ENCODE data around the gene GATA1.

GATA1 gene

GRCh38 chrX:48826135-48826875 lies 39.9 kb downstream of the GATA1 start, which contains the start of gene ERAS:
Gene ERAS, plus strand, starts transcription at chrX:48826513. Its CDS starts 2,611 bp downstream, at chrX:48829124.
- Histone ChIP-seq H3K27me3 (ENCODE audit: control insufficient read depth in 2 of 2, insufficient read depth in 2 of 2, low read length in 2 of 2) (peaks cover under 1 to 8% of the 10 kb centered on the region in 2 donors), H3K9ac (ENCODE audit: low read depth in 1 of 2, low read length in 2 of 2) (no peak within 1 kb of the TSS), H3K27ac (ENCODE audit: low read depth in 2 of 2, low read length in 2 of 2) (no peak within 1 kb of the TSS), H3K4me1 (ENCODE audit: control insufficient read depth in 2 of 2, insufficient read depth in 2 of 2, low read length in 2 of 2) (no peaks in the 10 kb centered on the region), H3K36me3 (ENCODE audit: control insufficient read depth in 2 of 2, insufficient read depth in 2 of 2, low read length in 2 of 2) (peaks cover 7 to 8% of the 10 kb centered on the region in 2 donors), H3K4me3 (ENCODE audit: low read length in 2 of 2) (no peak within 1 kb of the TSS), H3K9me3 (ENCODE audit: control insufficient read depth in 2 of 2, low read length in 2 of 2) (peaks cover 0 to 6% of the 10 kb centered on the region in 2 donors)

DNA sequence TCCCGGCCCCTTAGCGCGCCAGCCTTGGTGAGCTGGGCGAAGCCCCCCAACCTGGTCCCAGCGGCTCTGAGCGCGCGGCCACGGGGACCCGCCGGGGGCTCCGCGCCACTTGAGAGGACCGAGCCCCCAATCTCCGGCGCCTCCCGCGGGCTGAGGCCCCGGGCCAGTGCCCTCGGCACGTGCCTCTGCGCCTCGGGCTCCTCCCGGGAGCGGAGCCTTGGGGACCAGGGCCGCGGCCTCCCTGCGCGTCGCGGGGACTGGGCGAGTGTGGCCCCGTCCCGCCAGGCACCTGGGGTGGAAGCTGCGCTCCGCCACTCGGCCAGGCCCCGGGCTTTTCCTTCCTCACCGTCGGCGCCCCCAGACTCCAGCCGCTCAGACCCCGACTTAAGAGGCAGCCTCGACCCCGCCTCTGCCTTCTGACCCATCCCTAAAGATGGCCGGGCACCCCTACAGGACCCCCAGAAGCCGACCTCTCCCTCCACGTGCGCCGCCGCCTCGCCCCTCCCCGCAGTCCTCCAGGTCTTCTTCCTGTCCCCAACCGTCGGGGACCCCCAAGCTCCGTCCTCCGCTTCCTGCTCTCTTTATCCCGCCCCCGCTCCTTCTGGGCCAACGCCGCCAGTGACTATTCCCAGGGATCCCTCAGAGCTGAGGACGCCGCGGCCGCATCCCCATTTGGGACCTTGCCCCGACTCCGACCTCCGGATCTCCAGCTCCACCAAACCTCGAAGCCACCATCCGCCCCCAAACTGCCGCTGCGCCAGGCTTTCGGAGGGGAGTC lies 40.7 kb downstream of the GATA1 start:
- Histone ChIP-seq H3K36me3 (ENCODE audit: control insufficient read depth in 2 of 2, insufficient read depth in 2 of 2, low read length in 2 of 2) (peaks cover 6 to 7% of the 10 kb centered on the region in 2 donors), H3K9me3 (ENCODE audit: control insufficient read depth in 2 of 2, low read length in 2 of 2) (peaks cover 0 to 6% of the 10 kb centered on the region in 2 donors), H3K27me3 (ENCODE audit: control insufficient read depth in 2 of 2, insufficient read depth in 2 of 2, low read length in 2 of 2) (peaks cover 4 to 11% of the 10 kb centered on the region in 2 donors), H3K4me1 (ENCODE audit: control insufficient read depth in 2 of 2, insufficient read depth in 2 of 2, low read length in 2 of 2) (no peaks in the 10 kb centered on the region), H3K4me3 (ENCODE audit: low read length in 2 of 2) (no peak overlapping the region), H3K9ac (ENCODE audit: low read depth in 1 of 2, low read length in 2 of 2) (no peak overlapping the region), H3K27ac (ENCODE audit: low read depth in 2 of 2, low read length in 2 of 2) (no peak overlapping the region)

- Histone ChIP-seq H3K27me3 (ENCODE audit: control insufficient read depth in 2 of 2, insufficient read depth in 2 of 2, low read length in 2 of 2) (peaks cover 4 to 13% of the 10 kb centered on the region in 2 donors), H3K9ac (ENCODE audit: low read depth in 1 of 2, low read length in 2 of 2) (no peak overlapping the region), H3K4me1 (ENCODE audit: control insufficient read depth in 2 of 2, insufficient read depth in 2 of 2, low read length in 2 of 2) (no peaks in the 10 kb centered on the region), H3K9me3 (ENCODE audit: control insufficient read depth in 2 of 2, low read length in 2 of 2) (peaks cover 0 to 6% of the 10 kb centered on the region in 2 donors), H3K36me3 (ENCODE audit: control insufficient read depth in 2 of 2, insufficient read depth in 2 of 2, low read length in 2 of 2) (peaks cover 4 to 5% of the 10 kb centered on the region in 2 donors), H3K4me3 (ENCODE audit: low read length in 2 of 2) (no peak overlapping the region), H3K27ac (ENCODE audit: low read depth in 2 of 2, low read length in 2 of 2) (no peak overlapping the region)
These were observed 41.2 kb downstream of the GATA1 start for GRCh38 chrX:48827654-48827968.

DNA sequence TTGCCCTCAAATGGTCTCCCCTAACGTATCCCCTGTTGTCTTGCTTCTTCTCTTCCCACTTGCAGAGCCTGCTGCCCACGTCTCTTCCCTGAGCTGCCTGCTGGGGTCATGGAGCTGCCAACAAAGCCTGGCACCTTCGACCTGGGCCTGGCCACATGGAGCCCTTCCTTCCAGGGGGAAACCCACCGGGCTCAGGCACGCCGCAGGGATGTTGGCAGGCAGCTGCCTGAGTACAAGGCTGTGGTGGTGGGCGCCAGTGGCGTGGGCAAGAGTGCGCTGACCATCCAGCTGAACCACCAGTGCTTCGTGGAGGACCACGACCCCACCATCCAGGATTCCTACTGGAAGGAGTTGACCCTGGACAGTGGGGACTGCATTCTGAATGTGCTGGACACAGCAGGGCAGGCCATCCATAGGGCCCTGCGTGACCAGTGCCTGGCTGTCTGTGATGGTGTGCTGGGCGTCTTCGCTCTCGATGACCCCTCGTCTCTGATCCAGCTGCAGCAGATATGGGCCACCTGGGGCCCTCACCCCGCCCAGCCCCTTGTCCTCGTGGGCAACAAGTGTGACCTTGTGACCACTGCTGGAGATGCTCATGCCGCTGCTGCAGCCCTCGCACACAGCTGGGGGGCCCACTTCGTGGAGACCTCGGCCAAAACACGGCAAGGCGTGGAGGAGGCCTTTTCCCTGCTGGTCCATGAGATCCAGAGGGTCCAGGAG lies 42.8 kb downstream of the GATA1 start:
- Histone ChIP-seq H3K4me1 (ENCODE audit: control insufficient read depth in 2 of 2, insufficient read depth in 2 of 2, low read length in 2 of 2) (no peaks in the 10 kb centered on the region), H3K27me3 (ENCODE audit: control insufficient read depth in 2 of 2, insufficient read depth in 2 of 2, low read length in 2 of 2) (peaks cover 4 to 21% of the 10 kb centered on the region in 2 donors), H3K36me3 (ENCODE audit: control insufficient read depth in 2 of 2, insufficient read depth in 2 of 2, low read length in 2 of 2) (no peaks in the 10 kb centered on the region), H3K27ac (ENCODE audit: low read depth in 2 of 2, low read length in 2 of 2) (no peak overlapping the region), H3K9me3 (ENCODE audit: control insufficient read depth in 2 of 2, low read length in 2 of 2) (peaks cover 0 to 6% of the 10 kb centered on the region in 2 donors), H3K4me3 (ENCODE audit: low read length in 2 of 2) (no peak overlapping the region), H3K9ac (ENCODE audit: low read depth in 1 of 2, low read length in 2 of 2) (no peak overlapping the region)

DNA sequence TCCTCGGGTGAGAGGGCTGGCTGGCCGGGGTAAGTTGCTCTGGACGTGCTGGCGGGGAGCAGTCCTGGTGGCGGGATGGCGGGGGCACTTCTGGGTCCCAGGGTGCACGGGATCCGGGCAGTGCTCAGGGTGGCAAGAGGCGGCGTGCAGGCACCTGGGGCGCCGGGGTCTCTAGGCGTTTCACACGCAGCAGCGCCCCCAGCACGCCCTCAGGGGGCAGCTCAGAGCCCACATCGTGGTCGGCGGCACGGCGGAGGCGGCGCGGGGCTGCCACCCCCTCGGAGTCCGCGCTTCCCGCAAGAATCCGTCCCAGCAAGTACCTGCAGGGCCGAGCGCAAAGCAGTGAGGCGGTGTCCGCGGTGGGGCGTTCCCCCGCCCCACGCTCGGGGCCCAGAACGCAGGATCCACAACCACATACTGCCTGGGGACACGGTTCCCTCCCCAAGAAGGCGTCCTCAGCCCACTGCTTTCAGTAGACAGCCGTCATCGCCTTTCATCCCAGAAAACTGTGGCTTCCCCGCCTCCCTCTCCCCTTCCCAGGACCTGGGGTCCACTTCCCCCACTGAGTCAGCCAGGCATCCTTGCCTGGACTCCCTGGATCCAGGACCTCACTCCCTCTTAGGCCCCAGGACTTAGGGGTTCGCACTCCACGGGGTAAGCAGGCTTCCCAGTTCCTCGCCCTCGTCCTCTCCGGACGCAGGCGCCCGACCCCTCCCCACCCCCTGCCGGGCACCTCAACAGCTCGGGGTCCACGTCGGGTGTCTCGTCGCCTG lies 44.9 kb downstream of the GATA1 start:
- Histone ChIP-seq H3K27me3 (ENCODE audit: control insufficient read depth in 2 of 2, insufficient read depth in 2 of 2, low read length in 2 of 2) (peaks cover 8 to 28% of the 10 kb centered on the region in 2 donors), H3K4me1 (ENCODE audit: control insufficient read depth in 2 of 2, insufficient read depth in 2 of 2, low read length in 2 of 2) (no peaks in the 10 kb centered on the region), H3K9me3 (ENCODE audit: control insufficient read depth in 2 of 2, low read length in 2 of 2) (no peaks in the 10 kb centered on the region), H3K4me3 (ENCODE audit: low read length in 2 of 2) (no peak overlapping the region), H3K27ac (ENCODE audit: low read depth in 2 of 2, low read length in 2 of 2) (no peak overlapping the region), H3K9ac (ENCODE audit: low read depth in 1 of 2, low read length in 2 of 2) (no peak overlapping the region), H3K36me3 (ENCODE audit: control insufficient read depth in 2 of 2, insufficient read depth in 2 of 2, low read length in 2 of 2) (no peaks in the 10 kb centered on the region)

GRCh38 chrX:48831909-48832291 lies 45.5 kb downstream of the GATA1 start:
- Histone ChIP-seq H3K9me3 (ENCODE audit: control insufficient read depth in 2 of 2, low read length in 2 of 2) (no peaks in the 10 kb centered on the region), H3K4me1 (ENCODE audit: control insufficient read depth in 2 of 2, insufficient read depth in 2 of 2, low read length in 2 of 2) (no peaks in the 10 kb centered on the region), H3K9ac (ENCODE audit: low read depth in 1 of 2, low read length in 2 of 2) (no peak overlapping the region), H3K36me3 (ENCODE audit: control insufficient read depth in 2 of 2, insufficient read depth in 2 of 2, low read length in 2 of 2) (no peaks in the 10 kb centered on the region), H3K27me3 (ENCODE audit: control insufficient read depth in 2 of 2, insufficient read depth in 2 of 2, low read length in 2 of 2) (peaks cover 8 to 28% of the 10 kb centered on the region in 2 donors), H3K27ac (ENCODE audit: low read depth in 2 of 2, low read length in 2 of 2) (no peak overlapping the region), H3K4me3 (ENCODE audit: low read length in 2 of 2) (no peak overlapping the region)

DNA sequence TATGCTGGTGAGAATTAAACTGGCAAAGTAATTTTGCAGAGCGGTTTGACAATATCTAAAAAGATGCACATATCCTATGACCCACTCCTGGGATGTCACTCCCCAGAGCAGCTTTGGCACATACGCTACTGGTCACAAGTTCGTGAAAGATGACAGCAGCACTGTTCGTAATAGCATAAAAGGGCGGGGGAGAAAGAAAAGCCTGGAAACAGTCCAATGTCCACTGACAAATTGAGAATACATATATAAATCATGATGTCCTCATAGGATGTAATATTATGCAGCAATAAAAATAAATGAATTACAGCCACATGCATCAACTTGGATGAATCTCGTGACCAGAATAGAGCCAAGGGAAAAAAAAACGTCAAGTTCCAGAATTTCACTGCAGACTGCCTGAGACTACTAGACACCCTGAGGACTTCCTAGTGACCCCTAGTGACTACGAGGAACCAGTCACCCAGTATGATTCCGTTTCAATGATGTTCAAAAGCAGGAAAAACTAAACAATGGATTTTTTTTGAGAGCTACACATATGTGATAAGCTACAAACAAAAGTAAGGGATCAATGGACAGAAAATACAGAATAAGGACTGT lies 47.2 kb downstream of the GATA1 start:
- H3K4me1 ChIP-seq (ENCODE audit: control insufficient read depth in 2 of 2, insufficient read depth in 2 of 2, low read length in 2 of 2), result no peaks in the 10 kb centered on the region
- no peaks in the 10 kb centered on the region for H3K9me3 ChIP-seq (ENCODE audit: control insufficient read depth in 2 of 2, low read length in 2 of 2)
- peaks cover 8 to 28% of the 10 kb centered on the region in 2 donors for H3K27me3 ChIP-seq (ENCODE audit: control insufficient read depth in 2 of 2, insufficient read depth in 2 of 2, low read length in 2 of 2)
- no peaks in the 10 kb centered on the region for H3K36me3 ChIP-seq (ENCODE audit: control insufficient read depth in 2 of 2, insufficient read depth in 2 of 2, low read length in 2 of 2)
- H3K27ac ChIP-seq (ENCODE audit: low read depth in 2 of 2, low read length in 2 of 2), result no peak overlapping the region
- no peak overlapping the region for H3K4me3 ChIP-seq (ENCODE audit: low read length in 2 of 2)
- H3K9ac ChIP-seq (ENCODE audit: low read depth in 1 of 2, low read length in 2 of 2), result no peak overlapping the region

DNA sequence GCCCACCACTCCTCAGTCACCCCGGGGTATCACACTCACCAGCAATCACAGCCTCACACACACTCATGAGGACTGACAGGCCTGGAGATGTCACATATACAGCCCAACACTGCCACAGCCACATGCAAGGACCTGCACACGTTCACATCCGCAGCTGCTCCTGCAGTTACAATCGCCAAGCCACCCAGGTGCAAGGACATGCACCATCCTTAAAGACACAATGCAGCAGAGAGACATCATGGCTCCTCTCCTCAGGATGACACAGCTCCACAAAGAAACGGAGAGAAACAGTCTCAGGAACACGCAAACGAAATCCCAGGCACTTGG lies 48.0 kb downstream of the GATA1 start:
- Histone ChIP-seq H3K9me3 (ENCODE audit: control insufficient read depth in 2 of 2, low read length in 2 of 2) (no peaks in the 10 kb centered on the region), H3K9ac (ENCODE audit: low read depth in 1 of 2, low read length in 2 of 2) (no peak overlapping the region), H3K36me3 (ENCODE audit: control insufficient read depth in 2 of 2, insufficient read depth in 2 of 2, low read length in 2 of 2) (no peaks in the 10 kb centered on the region), H3K27ac (ENCODE audit: low read depth in 2 of 2, low read length in 2 of 2) (no peak overlapping the region), H3K27me3 (ENCODE audit: control insufficient read depth in 2 of 2, insufficient read depth in 2 of 2, low read length in 2 of 2) (peaks cover 8 to 28% of the 10 kb centered on the region in 2 donors), H3K4me3 (ENCODE audit: low read length in 2 of 2) (no peak overlapping the region), H3K4me1 (ENCODE audit: control insufficient read depth in 2 of 2, insufficient read depth in 2 of 2, low read length in 2 of 2) (no peaks in the 10 kb centered on the region)

- Histone ChIP-seq H3K9me3 (ENCODE audit: control insufficient read depth in 2 of 2, low read length in 2 of 2) (no peaks in the 10 kb centered on the region), H3K4me3 (ENCODE audit: low read length in 2 of 2) (peak within 1 kb of the TSS in 1 of 2 donors; percentile 22), H3K4me1 (ENCODE audit: control insufficient read depth in 2 of 2, insufficient read depth in 2 of 2, low read length in 2 of 2) (no peaks in the 10 kb centered on the region), H3K27me3 (ENCODE audit: control insufficient read depth in 2 of 2, insufficient read depth in 2 of 2, low read length in 2 of 2) (peaks cover 8 to 26% of the 10 kb centered on the region in 2 donors), H3K9ac (ENCODE audit: low read depth in 1 of 2, low read length in 2 of 2) (no peak within 1 kb of the TSS), H3K27ac (ENCODE audit: low read depth in 2 of 2, low read length in 2 of 2) (no peak within 1 kb of the TSS), H3K36me3 (ENCODE audit: control insufficient read depth in 2 of 2, insufficient read depth in 2 of 2, low read length in 2 of 2) (no peaks in the 10 kb centered on the region)
These were observed 49.3 kb downstream of the GATA1 start, which contains the start of gene PCSK1N for GRCh38 chrX:48835524-48836329. Gene PCSK1N, minus strand, starts transcription at chrX:48835610. Its CDS starts 78 bp downstream, at chrX:48835532.

Measured in mucosa of rectum (tissue), 2 donors.